ENCODE measurements around the gene ATP2A3. TPM values are rescaled to one million over a fixed set of nuclear protein-coding genes. Genes with fewer than 3 reads are reported as not detected.
A peak's percentile ranks its signal among the peaks of the same experiment; 100 is the strongest.

ATP2A3 gene
- 10 to 100 TPM; 43.8 to 49.5 TPM for total RNA-seq

- H3K27ac ChIP-seq = peak within 1 kb of the TSS; percentile 54 to 78 (median 60)
- H3K27me3 ChIP-seq = no peaks in the 10 kb centered on the region
- ATAC-seq (peak; percentile 41), DNase-seq (peak in 3 of 4 donors; percentile 42 to 65 (median 44))
- WGBS, 2 donors = 1 to 2% methylated on average over 12 to 49 of the region's 92 CpGs
- no peaks in the 10 kb centered on the region for H3K9me3 ChIP-seq
- intact Hi-C loops (cut with DNase I) = no loop called here
- TF ChIP-seq POLR2A (IDR thresholded peaks at IDR 0.05) (no peak), CTCF (IDR thresholded peaks at IDR 0.05) (no peak)
- no peaks in the 10 kb centered on the region for H3K36me3 ChIP-seq (replicated peaks in 1 of 2; ENCODE audit: insufficient read depth in 1 of 2, low read depth in 2 of 2)
- peak within 1 kb of the TSS; percentile 14 to 59 for H3K4me3 ChIP-seq
- peaks cover 74% of the 10 kb centered on the region for H3K4me1 ChIP-seq
Measured at GRCh38 chr17:3964203-3965117, at the start of gene ATP2A3. Gene ATP2A3 (minus strand): TSS chr17:3964437. CDS start chr17:3964291, 146 bp downstream.

- 82 to 92% methylated on average over 2 of the region's 2 CpGs for WGBS, 2 donors
Measured at GRCh38 chr17:4010754-4011153, 46.5 kb upstream of the ATP2A3 start.

GRCh38 chr17:4009186-4009785, 45.0 kb upstream of the ATP2A3 start:
- no peaks in the 10 kb centered on the region for H3K9me3 ChIP-seq
- peaks cover 8% of the 10 kb centered on the region for H3K4me1 ChIP-seq
- peak; percentile 10 for ATAC-seq
- DNase-seq = peak in 2 of 4 donors; percentile 55 to 60
- no peaks in the 10 kb centered on the region for H3K27me3 ChIP-seq
- WGBS, 2 donors = 59 to 67% methylated on average over 16 to 17 of the region's 17 CpGs
- intact Hi-C loops (cut with DNase I) = loop anchor here (10.0 kb wide), 1 partner anchor 74 kb away; no protein-coding TSS in a partner anchor
- TF ChIP-seq CTCF (IDR thresholded peaks at IDR 0.05) (no peak), POLR2A (IDR thresholded peaks at IDR 0.05) (no peak)
- H3K4me3 ChIP-seq = no peak overlapping the region
- peak overlapping the region in 1 of 4 donors; percentile 8 for H3K27ac ChIP-seq
- H3K36me3 ChIP-seq (replicated peaks in 1 of 2; ENCODE audit: insufficient read depth in 1 of 2, low read depth in 2 of 2) = peaks cover 28 to 33% of the 10 kb centered on the region in 2 donors

More at GRCh38 chr17:4010754-4011153, 46.5 kb upstream of the ATP2A3 start:
- ATAC-seq = no peak
- intact Hi-C loops (cut with DNase I) = no loop called here
- TF ChIP-seq POLR2A (IDR thresholded peaks at IDR 0.05) (no peak), CTCF (IDR thresholded peaks at IDR 0.05) (no peak)
- peaks cover 38 to 39% of the 10 kb centered on the region in 2 donors for H3K36me3 ChIP-seq (replicated peaks in 1 of 2; ENCODE audit: insufficient read depth in 1 of 2, low read depth in 2 of 2)
- no peaks in the 10 kb centered on the region for H3K4me1 ChIP-seq
- H3K27ac ChIP-seq = no peak overlapping the region
- no peak overlapping the region for H3K4me3 ChIP-seq
- DNase-seq = no peak
- no peaks in the 10 kb centered on the region for H3K27me3 ChIP-seq
- H3K9me3 ChIP-seq = no peaks in the 10 kb centered on the region

GRCh38 chr17:4008441-4009185, 44.4 kb upstream of the ATP2A3 start:
- Histone ChIP-seq H3K27ac (peak overlapping the region in 1 of 4 donors; percentile 8), H3K9me3 (no peaks in the 10 kb centered on the region), H3K4me1 (peaks cover 14% of the 10 kb centered on the region), H3K4me3 (no peak overlapping the region), H3K27me3 (no peaks in the 10 kb centered on the region), H3K36me3 (replicated peaks in 1 of 2; ENCODE audit: insufficient read depth in 1 of 2, low read depth in 2 of 2) (peaks cover 21 to 26% of the 10 kb centered on the region in 2 donors)
- WGBS, 2 donors = 86 to 90% methylated on average over 19 to 25 of the region's 26 CpGs
- intact Hi-C loops (cut with DNase I) = loop anchor here (10.0 kb wide), 1 partner anchor 74 kb away; no protein-coding TSS in a partner anchor
- DNase-seq (no peak), ATAC-seq (no peak)
- no peak for TF ChIP-seq CTCF (IDR thresholded peaks at IDR 0.05)
- no peak for TF ChIP-seq POLR2A (IDR thresholded peaks at IDR 0.05)

Data from body of pancreas (tissue), 4 donors.